Peyer's patch (tissue), 4 donors: Measurements from ENCODE around the gene SMAD6.

ENCODE experiments used
- POLR2A ChIP-seq, 2 donors: fragments of 450-650 bp; IDR thresholded peaks; one replicate each; pipeline ENCODE4 v1.5.1; 2017; ENCODE audit warnings: antibody characterized with exemption in 2 of 2, mild to moderate bottlenecking in 2 of 2, moderate library complexity in 2 of 2
- TF ChIP-seq, protein P1 (sequence below), 6 experiments: fragments of 450-650 bp in 4 of 6; fragments of 200-600 bp in 2 of 6; sonication (generic) in 1 of 6; IDR thresholded peaks; one replicate each; pipeline ENCODE4 v1.5.1; 2017 to 2019; ENCODE audit warnings: antibody characterized with exemption in 6 of 6, mild to moderate bottlenecking in 3 of 6, moderate library complexity in 1 of 6

DNA sequence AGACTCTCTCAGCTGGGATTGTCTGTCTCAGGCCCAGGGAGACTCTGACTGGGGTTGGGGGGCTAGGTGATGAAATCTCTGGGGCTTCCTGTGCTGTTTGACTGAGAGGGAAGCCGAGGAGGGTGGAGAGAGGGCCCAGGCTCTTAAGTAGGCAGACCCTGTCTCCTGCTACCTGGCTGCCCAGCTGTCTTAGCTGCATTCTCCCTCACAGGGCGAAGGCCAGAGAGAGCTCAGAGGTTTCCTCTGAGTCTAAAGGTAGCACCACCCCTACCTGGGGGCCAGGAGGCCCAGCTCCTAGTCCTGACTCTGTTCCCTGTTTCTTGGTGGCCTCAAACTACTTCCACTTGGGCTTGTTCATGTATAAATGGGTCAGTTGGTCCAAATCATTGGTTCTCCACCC lies 24.4 kb downstream of the SMAD6 start:
- TF ChIP-seq, protein P1, sequence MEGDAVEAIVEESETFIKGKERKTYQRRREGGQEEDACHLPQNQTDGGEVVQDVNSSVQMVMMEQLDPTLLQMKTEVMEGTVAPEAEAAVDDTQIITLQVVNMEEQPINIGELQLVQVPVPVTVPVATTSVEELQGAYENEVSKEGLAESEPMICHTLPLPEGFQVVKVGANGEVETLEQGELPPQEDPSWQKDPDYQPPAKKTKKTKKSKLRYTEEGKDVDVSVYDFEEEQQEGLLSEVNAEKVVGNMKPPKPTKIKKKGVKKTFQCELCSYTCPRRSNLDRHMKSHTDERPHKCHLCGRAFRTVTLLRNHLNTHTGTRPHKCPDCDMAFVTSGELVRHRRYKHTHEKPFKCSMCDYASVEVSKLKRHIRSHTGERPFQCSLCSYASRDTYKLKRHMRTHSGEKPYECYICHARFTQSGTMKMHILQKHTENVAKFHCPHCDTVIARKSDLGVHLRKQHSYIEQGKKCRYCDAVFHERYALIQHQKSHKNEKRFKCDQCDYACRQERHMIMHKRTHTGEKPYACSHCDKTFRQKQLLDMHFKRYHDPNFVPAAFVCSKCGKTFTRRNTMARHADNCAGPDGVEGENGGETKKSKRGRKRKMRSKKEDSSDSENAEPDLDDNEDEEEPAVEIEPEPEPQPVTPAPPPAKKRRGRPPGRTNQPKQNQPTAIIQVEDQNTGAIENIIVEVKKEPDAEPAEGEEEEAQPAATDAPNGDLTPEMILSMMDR (IDR thresholded peaks at IDR 0.05), result no peak
- TF ChIP-seq POLR2A (IDR thresholded peaks at IDR 0.05), result no peak
